Measurements from ENCODE around the gene DOCK9. TPM values are rescaled to one million over a fixed set of nuclear protein-coding genes. Genes with fewer than 3 reads are reported as not detected.

The DOCK9 gene
- total and polyA plus RNA-seq, 2 donors (not counting 1 experiment from before 2014, with no cell fraction given) = 18.2 TPM

- Histone ChIP-seq H3K36me3 (ENCODE audit: control insufficient read depth, insufficient read depth, low read length) (no peaks in the 10 kb centered on the region), H4K20me1 (ENCODE audit: control insufficient read depth, extremely low read depth, insufficient read depth, low read length) (no peaks in the 10 kb centered on the region), H3K9me3 (ENCODE audit: control insufficient read depth, insufficient read depth, low read depth, low read length) (no peaks in the 10 kb centered on the region), H3K4me2 (ENCODE audit: extremely low read depth, insufficient read depth, low read length) (no peak overlapping the region), H2AFZ (ENCODE audit: low read length) (no peak overlapping the region), H3K4me3 (replicated peaks in 1 of 4; ENCODE audit: control extremely low read depth in 1 of 4, insufficient read depth in 1 of 4, low read depth in 3 of 4, low read length in 4 of 4) (no peak overlapping the region), H3K9ac (ENCODE audit: insufficient read depth, low read length) (no peak overlapping the region), H3K27ac (ENCODE audit: insufficient read depth, low read length) (no peak overlapping the region), H3K27me3 (ENCODE audit: control insufficient read depth, insufficient read depth, low read length) (no peaks in the 10 kb centered on the region), H3K79me2 (ENCODE audit: control insufficient read depth, insufficient read depth, low read length) (no peaks in the 10 kb centered on the region), H3K4me1 (ENCODE audit: control insufficient read depth, extremely low read depth, insufficient read depth, low read length) (no peaks in the 10 kb centered on the region)
- no peak for TF ChIP-seq CTCF (conservative IDR thresholded peaks at IDR 0.05 in 1 of 2, IDR thresholded peaks at IDR 0.05 in 1 of 2; ENCODE audit: low read depth in 1 of 2, low read length in 2 of 2)
- TF ChIP-seq EZH2 (IDR thresholded peaks at IDR 0.05; ENCODE audit: low read length, missing control alignments) = no peak
- no peak for DNase-seq (ENCODE audit: low read depth in 2 of 2)
Measured at GRCh38 chr13:98809345-98809777, 168.5 kb downstream of the DOCK9 start.

- Histone ChIP-seq H3K27ac (ENCODE audit: insufficient read depth, low read length) (no peak overlapping the region), H3K9ac (ENCODE audit: insufficient read depth, low read length) (no peak overlapping the region), H3K79me2 (ENCODE audit: control insufficient read depth, insufficient read depth, low read length) (no peaks in the 10 kb centered on the region), H3K27me3 (ENCODE audit: control insufficient read depth, insufficient read depth, low read length) (no peaks in the 10 kb centered on the region), H3K4me3 (replicated peaks in 1 of 4; ENCODE audit: control extremely low read depth in 1 of 4, insufficient read depth in 1 of 4, low read depth in 3 of 4, low read length in 4 of 4) (no peak overlapping the region), H3K9me3 (ENCODE audit: control insufficient read depth, insufficient read depth, low read depth, low read length) (no peaks in the 10 kb centered on the region), H3K4me1 (ENCODE audit: control insufficient read depth, extremely low read depth, insufficient read depth, low read length) (no peaks in the 10 kb centered on the region), H3K36me3 (ENCODE audit: control insufficient read depth, insufficient read depth, low read length) (no peaks in the 10 kb centered on the region), H4K20me1 (ENCODE audit: control insufficient read depth, extremely low read depth, insufficient read depth, low read length) (no peaks in the 10 kb centered on the region), H2AFZ (ENCODE audit: low read length) (no peak overlapping the region), H3K4me2 (ENCODE audit: extremely low read depth, insufficient read depth, low read length) (no peak overlapping the region)
- DNase-seq (ENCODE audit: low read depth in 2 of 2) = no peak
- TF ChIP-seq EZH2 (IDR thresholded peaks at IDR 0.05; ENCODE audit: low read length, missing control alignments) = no peak
- TF ChIP-seq CTCF (conservative IDR thresholded peaks at IDR 0.05 in 1 of 2, IDR thresholded peaks at IDR 0.05 in 1 of 2; ENCODE audit: low read depth in 1 of 2, low read length in 2 of 2) = no peak
Measured at GRCh38 chr13:98807774-98808173, 170.1 kb downstream of the DOCK9 start.

- Histone ChIP-seq H3K4me3 (replicated peaks in 1 of 4; ENCODE audit: control extremely low read depth in 1 of 4, insufficient read depth in 1 of 4, low read depth in 3 of 4, low read length in 4 of 4) (no peak overlapping the region), H3K27ac (ENCODE audit: insufficient read depth, low read length) (no peak overlapping the region), H3K9ac (ENCODE audit: insufficient read depth, low read length) (no peak overlapping the region), H2AFZ (ENCODE audit: low read length) (no peak overlapping the region), H3K27me3 (ENCODE audit: control insufficient read depth, insufficient read depth, low read length) (no peaks in the 10 kb centered on the region), H3K4me2 (ENCODE audit: extremely low read depth, insufficient read depth, low read length) (no peak overlapping the region), H3K36me3 (ENCODE audit: control insufficient read depth, insufficient read depth, low read length) (no peaks in the 10 kb centered on the region), H3K79me2 (ENCODE audit: control insufficient read depth, insufficient read depth, low read length) (no peaks in the 10 kb centered on the region), H3K9me3 (ENCODE audit: control insufficient read depth, insufficient read depth, low read depth, low read length) (no peaks in the 10 kb centered on the region), H3K4me1 (ENCODE audit: control insufficient read depth, extremely low read depth, insufficient read depth, low read length) (peaks cover 2% of the 10 kb centered on the region), H4K20me1 (ENCODE audit: control insufficient read depth, extremely low read depth, insufficient read depth, low read length) (no peaks in the 10 kb centered on the region)
- TF ChIP-seq EZH2 (IDR thresholded peaks at IDR 0.05; ENCODE audit: low read length, missing control alignments) (no peak), CTCF (conservative IDR thresholded peaks at IDR 0.05 in 1 of 2, IDR thresholded peaks at IDR 0.05 in 1 of 2; ENCODE audit: low read depth in 1 of 2, low read length in 2 of 2) (no peak)
- no peak for DNase-seq (ENCODE audit: low read depth in 2 of 2)
Measured at GRCh38 chr13:98804336-98804855, 173.5 kb downstream of the DOCK9 start.
